Activated naive CD4-positive, alpha-beta T cell treated with anti-CD3 and anti-CD28 coated beads, Interleukin-2, amount 10 ng/mL, durations not matched to agents 7 days and 5 days (primary cell): ENCODE measurements around the gene CCDC6.
A peak's percentile ranks its signal among the peaks of the same experiment; 100 is the strongest.
"Not testable (repeated sequence)": the region's sequence is repeated elsewhere in the genome, so short reads cannot be mapped to it uniquely, and the experiment has no call there.

ENCODE experiments used
- CTCF ChIA-PET: fragments of 350-600 bp; sonication (Branson Sonifier 250); formaldehyde crosslinking; loops from one replicate; lab custom pipeline; 2021; ENCODE audit warnings: antibody characterized with exemption; lab: Charles Lee
- DNase-seq: peaks from one replicate; pipeline ENCODE4 v3.0.0-alpha.2; 2020
- H3K27ac Mint-ChIP-seq: one replicate; pipeline ENCODE4 v1.8.0; 2021; ENCODE audit warnings: mild to moderate bottlenecking, moderate library complexity, mixed read lengths
- H3K27me3 Mint-ChIP-seq: one replicate; pipeline ENCODE4 v1.8.0; 2021; ENCODE audit warnings: mild to moderate bottlenecking, mixed read lengths
- H3K36me3 Mint-ChIP-seq: one replicate; pipeline ENCODE4 v1.8.0; 2021; ENCODE audit warnings: mixed read lengths
- H3K4me1 Mint-ChIP-seq: one replicate; pipeline ENCODE4 v1.8.0; 2021; ENCODE audit warnings: mixed read lengths
- H3K4me3 Mint-ChIP-seq: one replicate; pipeline ENCODE4 v1.8.0; 2021; ENCODE audit warnings: mild to moderate bottlenecking, moderate library complexity, mixed read lengths
- H3K9me3 Mint-ChIP-seq: one replicate; pipeline ENCODE4 v1.8.0; 2021; ENCODE audit warnings: mixed read lengths

The CCDC6 gene

GRCh38 chr10:59881640-59882039, 24.7 kb downstream of the CCDC6 start:
- peaks cover 5% of the 10 kb centered on the region for H3K36me3 Mint-ChIP-seq
- CTCF ChIA-PET = no interaction called here
- no peaks in the 10 kb centered on the region for H3K9me3 Mint-ChIP-seq
- H3K4me3 Mint-ChIP-seq = no peak overlapping the region
- peaks cover 70% of the 10 kb centered on the region for H3K4me1 Mint-ChIP-seq
- H3K27ac Mint-ChIP-seq = no peak overlapping the region
- DNase-seq = no peak
- no peaks in the 10 kb centered on the region for H3K27me3 Mint-ChIP-seq

- CTCF ChIA-PET = no interaction called here
Measured at GRCh38 chr10:59880971-59881510, 25.3 kb downstream of the CCDC6 start.

DNA sequence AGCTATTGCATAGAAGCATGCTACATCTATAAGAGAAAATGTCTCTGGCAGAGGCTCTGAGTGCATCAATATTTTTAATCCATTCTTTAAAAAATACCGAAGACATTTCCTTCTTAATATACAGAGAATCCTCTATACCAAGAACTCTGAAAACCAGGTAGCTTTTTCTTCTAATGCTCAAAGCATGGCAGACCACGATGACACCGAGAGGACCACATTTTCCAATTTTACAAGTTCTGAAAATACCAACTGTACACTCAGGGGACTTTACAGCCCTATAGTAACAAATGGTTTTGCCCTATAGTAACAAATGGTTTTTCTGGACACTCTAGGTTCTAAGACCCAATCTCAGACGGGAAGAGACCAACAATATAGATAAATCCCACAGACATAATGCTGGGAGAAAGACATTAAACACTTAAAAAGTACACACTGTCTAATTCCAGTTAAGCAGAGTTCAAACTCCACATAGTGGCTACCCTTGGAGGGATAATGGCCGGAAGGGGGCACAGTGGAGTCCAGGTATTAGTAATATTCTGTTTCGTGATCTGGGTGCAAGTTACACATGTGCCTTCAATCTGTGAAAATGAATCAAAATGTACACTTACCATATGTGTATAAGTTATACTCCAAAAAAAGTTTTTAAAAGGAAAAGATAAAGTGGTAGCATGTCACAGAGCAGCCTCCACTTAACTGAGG, 26.2 kb downstream of the CCDC6 start:
- H3K9me3 Mint-ChIP-seq = no peaks in the 10 kb centered on the region
- peak overlapping the region; percentile 24 for H3K27ac Mint-ChIP-seq
- DNase-seq = no peak
- CTCF ChIA-PET = interaction anchor here (0.9 to 1.5 kb wide), 4 partner anchors 9 to 28 kb away, joined by 3 to 13 read pairs (median 7); partner anchors contain the start of gene CCDC6
- no peaks in the 10 kb centered on the region for H3K27me3 Mint-ChIP-seq
- H3K4me1 Mint-ChIP-seq = peaks cover 55% of the 10 kb centered on the region
- H3K4me3 Mint-ChIP-seq = no peak overlapping the region
- peaks cover 5% of the 10 kb centered on the region for H3K36me3 Mint-ChIP-seq

More at GRCh38 chr10:59880971-59881510, 25.3 kb downstream of the CCDC6 start:
- peak; percentile 29 for DNase-seq
- Mint-ChIP-seq H3K36me3 (peaks cover 5% of the 10 kb centered on the region), H3K27ac (peak overlapping the region; percentile 12), H3K4me1 (peaks cover 64% of the 10 kb centered on the region), H3K9me3 (no peaks in the 10 kb centered on the region), H3K4me3 (no peak overlapping the region), H3K27me3 (no peaks in the 10 kb centered on the region)

- peaks cover 48% of the 10 kb centered on the region for H3K4me1 Mint-ChIP-seq
Measured at GRCh38 chr10:59879363-59879913, 26.9 kb downstream of the CCDC6 start.

DNA sequence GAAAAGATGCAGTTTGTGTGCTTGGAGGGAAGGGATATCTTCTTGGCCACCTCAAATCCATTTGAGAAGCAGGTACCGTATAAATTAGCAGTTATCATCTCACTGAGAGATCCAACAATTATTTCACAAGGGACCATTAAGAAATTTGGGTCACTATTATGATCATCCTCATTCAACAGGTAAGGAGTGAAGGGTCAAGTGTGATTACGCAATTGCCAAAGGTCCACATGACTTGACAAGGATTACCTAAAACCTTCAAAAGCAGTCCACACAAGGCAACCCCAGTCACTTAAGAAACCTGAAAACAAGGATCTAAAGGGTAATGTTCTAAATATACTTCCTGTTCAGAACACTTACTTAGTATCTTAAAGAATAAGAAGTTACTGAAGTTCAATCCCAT, 27.4 kb downstream of the CCDC6 start:
- CTCF ChIA-PET = interaction anchor here (1.5 to 1.8 kb wide), 2 partner anchors 11 to 27 kb away, joined by 4 to 11 read pairs; partner anchors contain the start of gene CCDC6
- Mint-ChIP-seq H3K27me3 (no peaks in the 10 kb centered on the region), H3K9me3 (no peaks in the 10 kb centered on the region), H3K4me3 (no peak overlapping the region), H3K36me3 (peaks cover 5% of the 10 kb centered on the region), H3K27ac (no peak overlapping the region), H3K4me1 (peaks cover 45% of the 10 kb centered on the region)
- DNase-seq = no peak

More at GRCh38 chr10:59879363-59879913, 26.9 kb downstream of the CCDC6 start:
- CTCF ChIA-PET = interaction anchor here (0.9 to 1.5 kb wide), 4 partner anchors 9 to 28 kb away, joined by 3 to 13 read pairs (median 7); partner anchors contain the start of gene CCDC6
- no peaks in the 10 kb centered on the region for H3K27me3 Mint-ChIP-seq
- peaks cover 5% of the 10 kb centered on the region for H3K36me3 Mint-ChIP-seq
- H3K27ac Mint-ChIP-seq = peak overlapping the region; percentile 21
- H3K4me3 Mint-ChIP-seq = no peak overlapping the region
- no peaks in the 10 kb centered on the region for H3K9me3 Mint-ChIP-seq
- DNase-seq = no peak

GRCh38 chr10:59878289-59878688, 28.1 kb downstream of the CCDC6 start:
- H3K36me3 Mint-ChIP-seq = peaks cover 5% of the 10 kb centered on the region
- H3K9me3 Mint-ChIP-seq = no peaks in the 10 kb centered on the region
- H3K27ac Mint-ChIP-seq = no peak overlapping the region
- DNase-seq = no peak
- CTCF ChIA-PET = interaction anchor here (1.8 to 3.1 kb wide), 2 partner anchors 10 to 13 kb away, joined by 4 to 14 read pairs; no protein-coding TSS in a partner anchor
- no peak overlapping the region for H3K4me3 Mint-ChIP-seq
- H3K4me1 Mint-ChIP-seq = peaks cover 46% of the 10 kb centered on the region
- H3K27me3 Mint-ChIP-seq = no peaks in the 10 kb centered on the region

- H3K36me3 Mint-ChIP-seq = peaks cover 8% of the 10 kb centered on the region
- H3K27ac Mint-ChIP-seq = no peak overlapping the region
- no peak overlapping the region for H3K4me3 Mint-ChIP-seq
- peaks cover 57% of the 10 kb centered on the region for H3K4me1 Mint-ChIP-seq
- DNase-seq = no peak
- H3K9me3 Mint-ChIP-seq = no peaks in the 10 kb centered on the region
- no peaks in the 10 kb centered on the region for H3K27me3 Mint-ChIP-seq
- CTCF ChIA-PET = interaction anchor here (1.8 to 3.1 kb wide), 3 partner anchors 9 to 29 kb away, joined by 4 to 14 read pairs (median 13); partner anchors contain the start of gene CCDC6
Measured at GRCh38 chr10:59877191-59877671, 29.1 kb downstream of the CCDC6 start.

DNA sequence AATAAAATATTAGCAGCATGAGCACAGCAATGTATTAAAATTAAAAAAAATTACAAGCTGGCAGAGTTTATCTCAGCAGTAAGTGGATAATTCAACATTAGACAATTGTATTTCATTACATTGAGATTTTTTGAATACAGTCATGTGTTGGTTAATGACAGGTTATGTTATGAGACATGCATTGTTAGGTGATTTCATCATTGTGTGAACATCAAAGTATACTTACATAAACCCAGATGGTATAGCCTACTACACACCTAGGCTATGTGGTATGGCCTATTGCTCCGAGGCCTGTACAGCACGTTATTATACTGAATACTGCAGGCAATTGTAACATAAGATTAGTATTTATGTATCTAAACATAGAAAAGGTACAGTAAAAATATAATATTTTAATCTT, 29.7 kb downstream of the CCDC6 start:
- no peak overlapping the region for H3K27ac Mint-ChIP-seq
- no peak overlapping the region for H3K4me3 Mint-ChIP-seq
- no peak for DNase-seq
- H3K27me3 Mint-ChIP-seq = no peaks in the 10 kb centered on the region
- H3K4me1 Mint-ChIP-seq = peaks cover 60% of the 10 kb centered on the region
- H3K36me3 Mint-ChIP-seq = peaks cover 8% of the 10 kb centered on the region
- no peaks in the 10 kb centered on the region for H3K9me3 Mint-ChIP-seq
- CTCF ChIA-PET = interaction anchor here (3.0 to 3.1 kb wide), 2 partner anchors 11 to 30 kb away, joined by 13 to 14 read pairs; partner anchors contain the start of gene CCDC6

- not testable (repeated sequence) for H3K27me3 Mint-ChIP-seq, H3K36me3 Mint-ChIP-seq, DNase-seq, H3K4me3 Mint-ChIP-seq, H3K27ac Mint-ChIP-seq, H3K9me3 Mint-ChIP-seq
- peaks cover 55% of the 10 kb centered on the region for H3K4me1 Mint-ChIP-seq
- CTCF ChIA-PET = interaction anchor here (3.0 to 3.1 kb wide), 2 partner anchors 11 to 30 kb away, joined by 13 to 14 read pairs; partner anchors contain the start of gene CCDC6
Measured at GRCh38 chr10:59876208-59876607, 30.1 kb downstream of the CCDC6 start.

DNA sequence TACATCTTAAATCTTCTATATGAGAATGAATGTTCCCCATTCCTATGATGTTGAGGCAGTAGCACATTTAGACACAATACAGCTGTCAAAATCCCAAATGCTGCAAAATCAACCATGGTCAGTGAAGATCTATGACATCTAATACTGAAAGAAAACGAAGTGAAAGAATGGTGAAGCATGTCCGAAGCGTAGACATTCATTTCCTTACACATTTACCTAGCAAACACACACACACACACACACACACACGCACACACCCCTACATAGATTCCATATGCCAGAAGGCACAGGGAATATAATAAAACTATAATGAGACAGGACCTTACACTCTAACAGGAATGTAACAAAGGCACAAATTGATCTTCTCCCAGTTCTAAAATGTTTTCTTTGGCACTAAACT, 32.5 kb downstream of the CCDC6 start:
- CTCF ChIA-PET = interaction anchor here (4.8 kb wide), 1 partner anchor 33 kb away, joined by 37 read pairs; the partner anchor contains the start of gene CCDC6
- H3K27ac Mint-ChIP-seq = no peak overlapping the region
- H3K9me3 Mint-ChIP-seq = no peaks in the 10 kb centered on the region
- H3K4me1 Mint-ChIP-seq = peaks cover 33% of the 10 kb centered on the region
- peaks cover 3% of the 10 kb centered on the region for H3K36me3 Mint-ChIP-seq
- no peak overlapping the region for H3K4me3 Mint-ChIP-seq
- DNase-seq = no peak
- no peaks in the 10 kb centered on the region for H3K27me3 Mint-ChIP-seq

DNA sequence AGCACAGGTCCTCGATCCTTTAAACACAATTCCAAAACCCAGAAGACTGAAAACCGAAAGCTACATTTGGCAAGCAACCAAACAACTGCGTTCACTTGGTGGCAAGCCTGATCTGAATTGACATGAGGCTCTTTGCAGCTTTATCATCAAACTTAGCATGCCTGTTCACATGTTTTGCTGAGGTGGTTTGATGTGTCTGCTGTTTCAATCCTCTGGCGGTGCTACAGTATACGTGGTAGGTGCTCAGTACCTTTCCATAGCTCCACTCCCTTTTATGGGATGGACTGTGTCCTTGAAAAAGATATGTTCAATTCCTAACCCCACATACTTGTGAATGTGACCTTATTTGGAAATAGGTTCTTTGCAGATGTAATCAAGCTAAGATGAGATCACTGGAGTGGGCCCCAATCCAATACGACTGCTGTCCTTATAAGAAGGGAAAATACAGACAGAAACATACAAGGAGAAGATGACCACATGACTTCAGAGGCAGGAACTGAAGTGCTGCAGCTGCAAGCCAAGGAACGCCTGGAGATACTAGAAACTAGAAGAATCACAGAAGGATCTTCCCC, 33.4 kb downstream of the CCDC6 start:
- Mint-ChIP-seq H3K27me3 (no peaks in the 10 kb centered on the region), H3K4me1 (peaks cover 26% of the 10 kb centered on the region), H3K27ac (peak overlapping the region; percentile 53), H3K36me3 (peaks cover 3% of the 10 kb centered on the region), H3K4me3 (no peak overlapping the region), H3K9me3 (no peaks in the 10 kb centered on the region)
- CTCF ChIA-PET = interaction anchor here (0.8 to 4.8 kb wide), 3 partner anchors 8 to 34 kb away, joined by 3 to 37 read pairs (median 5); partner anchors contain the start of gene CCDC6
- DNase-seq = no peak

- H3K27ac Mint-ChIP-seq = no peak overlapping the region
- H3K4me3 Mint-ChIP-seq = no peak overlapping the region
- CTCF ChIA-PET = interaction anchor here (1.1 to 4.8 kb wide), 2 partner anchors 10 to 36 kb away, joined by 3 to 37 read pairs; partner anchors contain the start of gene CCDC6
- peaks cover 25% of the 10 kb centered on the region for H3K4me1 Mint-ChIP-seq
- H3K36me3 Mint-ChIP-seq = peaks cover 3% of the 10 kb centered on the region
- H3K27me3 Mint-ChIP-seq = no peaks in the 10 kb centered on the region
- H3K9me3 Mint-ChIP-seq = no peaks in the 10 kb centered on the region
- DNase-seq = no peak
Measured at GRCh38 chr10:59870152-59870551, 36.2 kb downstream of the CCDC6 start.

- no peak overlapping the region for H3K4me3 Mint-ChIP-seq
- H3K9me3 Mint-ChIP-seq = no peaks in the 10 kb centered on the region
- peaks cover 3% of the 10 kb centered on the region for H3K36me3 Mint-ChIP-seq
- no peaks in the 10 kb centered on the region for H3K27me3 Mint-ChIP-seq
- CTCF ChIA-PET = interaction anchor here (4.8 kb wide), 1 partner anchor 37 kb away, joined by 37 read pairs; the partner anchor contains the start of gene CCDC6
- H3K4me1 Mint-ChIP-seq = peaks cover 31% of the 10 kb centered on the region
- DNase-seq = no peak
- H3K27ac Mint-ChIP-seq = no peak overlapping the region
Measured at GRCh38 chr10:59869594-59869940, 36.8 kb downstream of the CCDC6 start.
